Neural cell (in vitro differentiated cells): ENCODE measurements around the gene RCSD1. TPM values are rescaled to one million over a fixed set of nuclear protein-coding genes. Genes with fewer than 3 reads are reported as not detected.

Experiments
- H2AFZ ChIP-seq: fragments of 200-600, 300-800 bp; sonication (generic), shearing (Covaris generic); 2 replicates; pipeline ENCODE4 v1.6.0; 2014; ENCODE audit warnings: low read depth, mild to moderate bottlenecking, antibody characterized with exemption, low read length, moderate library complexity
- H3F3A ChIP-seq: fragments of 200-600 bp; shearing (Covaris generic); 2 replicates; pipeline ENCODE4 v1.6.1; 2016; ENCODE audit warnings: mild to moderate bottlenecking, moderate library complexity, mixed read lengths, antibody characterized with exemption, low read length; ENCODE audit not compliant: insufficient read depth, poor library complexity, severe bottlenecking
- H3K27ac ChIP-seq: fragments of 200-600, 300-800 bp; sonication (generic), shearing (Covaris generic); 2 replicates; pipeline ENCODE4 v1.5.1; 2014; ENCODE audit warnings: mild to moderate bottlenecking, low read length, moderate library complexity
- H3K27me3 ChIP-seq: fragments of 300-800, 200-600 bp; sonication (generic), shearing (Covaris generic); 2 replicates; pipeline ENCODE4 v1.6.0; 2014; ENCODE audit warnings: mild to moderate bottlenecking, low read depth, low read length, moderate library complexity; ENCODE audit not compliant: insufficient read depth
- H3K36me3 ChIP-seq: fragments of 300-800, 200-600 bp; sonication (generic), shearing (Covaris generic); 2 replicates; pipeline ENCODE4 v1.5.1; 2014; ENCODE audit warnings: mild to moderate bottlenecking, antibody characterized with exemption, low read length, moderate library complexity; ENCODE audit not compliant: insufficient read depth
- H3K4me2 ChIP-seq: fragments of 300-800, 200-600 bp; sonication (generic), shearing (Covaris generic); 2 replicates; pipeline ENCODE4 v1.6.0; 2014; ENCODE audit warnings: mild to moderate bottlenecking, low read length
- H3K4me3 ChIP-seq: fragments of 300-800, 200-600 bp; sonication (generic), shearing (Covaris generic); 2 replicates; pipeline ENCODE4 v1.5.1; 2014; ENCODE audit warnings: mild to moderate bottlenecking, low read length, moderate library complexity
- H3K79me2 ChIP-seq: fragments of 200-600 bp; shearing (Covaris generic); replicated peaks from 2 replicates; pipeline ENCODE4 v1.6.0; 2014; ENCODE audit warnings: mild to moderate bottlenecking, low read length, moderate library complexity; ENCODE audit not compliant: insufficient read depth
- H3K9ac ChIP-seq: fragments of 300-800, 200-600 bp; sonication (generic), shearing (Covaris generic); 2 replicates; pipeline ENCODE4 v1.6.1; 2016; ENCODE audit warnings: mild to moderate bottlenecking, low read length, mixed read lengths
- H3K9me2 ChIP-seq: fragments of 200-600 bp; shearing (Covaris generic); 2 replicates; pipeline ENCODE4 v1.6.1; 2016; ENCODE audit warnings: mild to moderate bottlenecking, low read length, mixed read lengths; ENCODE audit not compliant: insufficient read depth
- H3K9me3 ChIP-seq: fragments of 200-600, 300-800 bp; sonication (generic), shearing (Covaris generic); 2 replicates; pipeline ENCODE4 v1.6.1; 2016; ENCODE audit warnings: mild to moderate bottlenecking, mixed run types, low read length, moderate library complexity, mixed read lengths
- H4K20me1 ChIP-seq: fragments of 200-600 bp; shearing (Covaris generic); 2 replicates; pipeline ENCODE4 v1.6.1; 2016; ENCODE audit warnings: mild to moderate bottlenecking, mixed run types; ENCODE audit not compliant: insufficient read depth
- CTCF ChIP-seq: fragments of 450-650 bp; IDR thresholded peaks from 2 replicates; pipeline ENCODE4 v1.5.1; 2014; ENCODE audit warnings: antibody characterized with exemption, mild to moderate bottlenecking, moderate library complexity; ENCODE audit not compliant: poor library complexity, severe bottlenecking
- EP300 ChIP-seq: fragments of 450-650 bp; conservative IDR thresholded peaks from 2 replicates; pipeline ENCODE4 v1.6.1; 2014; ENCODE audit warnings: antibody characterized with exemption, mild to moderate bottlenecking, moderate library complexity; ENCODE audit not compliant: poor library complexity, severe bottlenecking
- EZH2 ChIP-seq: fragments of 200-600, 300-800 bp; shearing (Covaris generic), sonication (generic); IDR thresholded peaks from 2 replicates; pipeline ENCODE4 v1.6.1; 2014; ENCODE audit warnings: antibody characterized with exemption, low read length, borderline replicate concordance, mild to moderate bottlenecking; ENCODE audit not compliant: insufficient read depth, poor library complexity, severe bottlenecking
- MXI1 ChIP-seq: fragments of 450-650 bp; conservative IDR thresholded peaks from 2 replicates; pipeline ENCODE4 v1.6.1; 2014; ENCODE audit warnings: antibody characterized with exemption, mild to moderate bottlenecking; ENCODE audit not compliant: poor library complexity, severe bottlenecking
- POLR2AphosphoS5 ChIP-seq: IDR thresholded peaks from 2 replicates; pipeline ENCODE4 v1.6.1; 2012
- RAD21 ChIP-seq: fragments of 450-650 bp; conservative IDR thresholded peaks from 2 replicates; pipeline ENCODE4 v1.6.1; 2014; ENCODE audit warnings: antibody characterized with exemption, mild to moderate bottlenecking, moderate library complexity
- REST ChIP-seq: IDR thresholded peaks from 2 replicates; pipeline ENCODE4 v1.6.1; 2012; ENCODE audit warnings: borderline replicate concordance
- SMC3 ChIP-seq: fragments of 450-650 bp; conservative IDR thresholded peaks from 2 replicates; pipeline ENCODE4 v1.6.1; 2014; ENCODE audit warnings: antibody characterized with exemption, mild to moderate bottlenecking, moderate library complexity; ENCODE audit not compliant: poor library complexity
- TAF1 ChIP-seq: IDR thresholded peaks from 2 replicates; pipeline ENCODE4 v1.6.1; 2012; ENCODE audit warnings: low read depth
- polyA plus RNA-seq: library from polyadenylated mRNA; depleted of rRNA; stranded (reverse); fragments of >200 nt; gene quantifications from 2 replicates; pipeline ENCODE4 v1.2.3, GENCODE V29; 2014

Gene RCSD1
- polyA plus RNA-seq, 1 donor from 2014 or later, result not detected

GRCh38 chr1:167728818-167729410, 98.9 kb downstream of the RCSD1 start:
- H3K9ac ChIP-seq, result no peak overlapping the region
- H3K4me2 ChIP-seq, result no peak overlapping the region
- H3K27me3 ChIP-seq, result no peaks in the 10 kb centered on the region
- TF ChIP-seq CTCF (no peak), REST (no peak), RAD21 (no peak), EZH2 (no peak), TAF1 (no peak), POLR2AphosphoS5 (no peak), EP300 (no peak), SMC3 (no peak)
- H3K79me2 ChIP-seq, result peaks cover 26% of the 10 kb centered on the region
- no peak overlapping the region for H3K4me3 ChIP-seq
- H2AFZ ChIP-seq, result no peak overlapping the region
- no peaks in the 10 kb centered on the region for H4K20me1 ChIP-seq
- no peaks in the 10 kb centered on the region for H3K9me3 ChIP-seq
- no peaks in the 10 kb centered on the region for H3F3A ChIP-seq
- H3K9me2 ChIP-seq, result no peaks in the 10 kb centered on the region
- H3K36me3 ChIP-seq, result peaks cover 6% of the 10 kb centered on the region
- no peak overlapping the region for H3K27ac ChIP-seq

GRCh38 chr1:167734227-167734626, 104.2 kb downstream of the RCSD1 start:
- Histone ChIP-seq H2AFZ (no peak overlapping the region), H3K79me2 (peaks cover 7% of the 10 kb centered on the region), H4K20me1 (no peaks in the 10 kb centered on the region)

More at GRCh38 chr1:167734227-167734626, 104.2 kb downstream of the RCSD1 start:
- Histone ChIP-seq H3K36me3 (peaks cover 6% of the 10 kb centered on the region), H3K27me3 (no peaks in the 10 kb centered on the region), H3K9ac (no peak overlapping the region), H3K9me2 (no peaks in the 10 kb centered on the region), H3K27ac (no peak overlapping the region), H3K4me3 (no peak overlapping the region), H3F3A (no peaks in the 10 kb centered on the region), H3K4me2 (no peak overlapping the region), H3K9me3 (no peaks in the 10 kb centered on the region)
- TF ChIP-seq REST, result no peak
- no peak for TF ChIP-seq CTCF
- TF ChIP-seq MXI1, result no peak
- no peak for TF ChIP-seq RAD21
- TF ChIP-seq TAF1, result no peak
- TF ChIP-seq EP300, result no peak
- TF ChIP-seq POLR2AphosphoS5, result no peak
